Measurements from ENCODE around the gene TRIM54.
"Not testable (repeated sequence)": the region's sequence is repeated elsewhere in the genome, so short reads cannot be mapped to it uniquely, and the experiment has no call there.

TRIM54 gene

GRCh38 chr2:27296481-27296880 is 14.3 kb downstream of the TRIM54 start:
- DNase-seq (ENCODE audit: extremely low read depth, low read depth): no peak
- TF ChIP-seq, protein P1, sequence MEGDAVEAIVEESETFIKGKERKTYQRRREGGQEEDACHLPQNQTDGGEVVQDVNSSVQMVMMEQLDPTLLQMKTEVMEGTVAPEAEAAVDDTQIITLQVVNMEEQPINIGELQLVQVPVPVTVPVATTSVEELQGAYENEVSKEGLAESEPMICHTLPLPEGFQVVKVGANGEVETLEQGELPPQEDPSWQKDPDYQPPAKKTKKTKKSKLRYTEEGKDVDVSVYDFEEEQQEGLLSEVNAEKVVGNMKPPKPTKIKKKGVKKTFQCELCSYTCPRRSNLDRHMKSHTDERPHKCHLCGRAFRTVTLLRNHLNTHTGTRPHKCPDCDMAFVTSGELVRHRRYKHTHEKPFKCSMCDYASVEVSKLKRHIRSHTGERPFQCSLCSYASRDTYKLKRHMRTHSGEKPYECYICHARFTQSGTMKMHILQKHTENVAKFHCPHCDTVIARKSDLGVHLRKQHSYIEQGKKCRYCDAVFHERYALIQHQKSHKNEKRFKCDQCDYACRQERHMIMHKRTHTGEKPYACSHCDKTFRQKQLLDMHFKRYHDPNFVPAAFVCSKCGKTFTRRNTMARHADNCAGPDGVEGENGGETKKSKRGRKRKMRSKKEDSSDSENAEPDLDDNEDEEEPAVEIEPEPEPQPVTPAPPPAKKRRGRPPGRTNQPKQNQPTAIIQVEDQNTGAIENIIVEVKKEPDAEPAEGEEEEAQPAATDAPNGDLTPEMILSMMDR (IDR thresholded peaks at IDR 0.05; ENCODE audit: low read depth, low read length, missing control alignments): no peak
- no peak overlapping the region for H3K4me3 ChIP-seq (replicated peaks; ENCODE audit: low read depth, low read length)

DNA sequence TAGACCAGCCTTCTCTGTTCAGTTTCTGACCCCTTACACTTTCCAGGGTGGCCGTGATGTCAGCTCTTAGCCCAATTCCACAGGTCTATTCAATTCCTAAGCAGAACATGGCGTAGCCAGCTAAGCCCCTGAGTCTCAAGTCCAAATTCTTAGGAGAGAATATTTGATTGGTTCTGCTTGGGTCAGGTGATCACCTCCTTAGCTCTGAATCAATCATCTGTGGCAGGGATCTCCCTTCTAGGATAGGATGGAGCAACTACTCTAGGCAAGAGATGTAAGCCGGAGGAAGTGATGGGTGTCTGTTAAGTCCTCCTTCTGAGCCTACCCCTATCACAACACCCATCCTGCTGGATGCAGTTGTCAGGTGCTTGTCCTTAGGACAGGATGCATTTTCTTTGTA is 15.0 kb downstream of the TRIM54 start:
- TF ChIP-seq, protein P1 (IDR thresholded peaks at IDR 0.05; ENCODE audit: low read depth, low read length, missing control alignments): no peak

GRCh38 chr2:27298391-27299080 is 16.3 kb downstream of the TRIM54 start:
- DNase-seq (ENCODE audit: extremely low read depth, low read depth): no peak
- no peak overlapping the region for H3K4me3 ChIP-seq (replicated peaks; ENCODE audit: low read depth, low read length)
- TF ChIP-seq, protein P1 (IDR thresholded peaks at IDR 0.05; ENCODE audit: low read depth, low read length, missing control alignments): no peak

More for the DNA sequence above, 15.0 kb downstream of the TRIM54 start:
- DNase-seq (ENCODE audit: extremely low read depth, low read depth): no peak
- H3K4me3 ChIP-seq (replicated peaks; ENCODE audit: low read depth, low read length): no peak overlapping the region

DNA sequence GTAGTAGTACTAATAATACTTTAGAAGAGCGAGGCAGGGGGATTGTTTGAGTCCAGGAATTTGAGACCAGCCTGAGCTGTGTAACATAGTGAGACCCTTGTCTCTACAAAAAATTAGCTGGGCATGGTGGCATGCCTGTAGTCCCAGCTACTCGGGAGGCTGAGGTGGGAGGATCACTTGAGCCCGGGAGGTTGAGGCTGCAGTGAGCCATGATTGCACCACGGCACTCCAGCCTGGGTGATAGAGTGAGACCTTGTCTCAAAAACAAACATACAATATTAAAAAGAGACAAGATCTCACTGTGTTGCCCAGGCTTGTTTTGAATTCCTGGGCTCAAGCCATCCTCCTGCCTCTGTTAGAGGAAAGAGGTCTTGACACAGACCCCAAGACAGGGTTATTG is 18.4 kb downstream of the TRIM54 start:
- not testable (repeated sequence) for H3K4me3 ChIP-seq (replicated peaks; ENCODE audit: low read depth, low read length); DNase-seq (ENCODE audit: extremely low read depth, low read depth)

DNA sequence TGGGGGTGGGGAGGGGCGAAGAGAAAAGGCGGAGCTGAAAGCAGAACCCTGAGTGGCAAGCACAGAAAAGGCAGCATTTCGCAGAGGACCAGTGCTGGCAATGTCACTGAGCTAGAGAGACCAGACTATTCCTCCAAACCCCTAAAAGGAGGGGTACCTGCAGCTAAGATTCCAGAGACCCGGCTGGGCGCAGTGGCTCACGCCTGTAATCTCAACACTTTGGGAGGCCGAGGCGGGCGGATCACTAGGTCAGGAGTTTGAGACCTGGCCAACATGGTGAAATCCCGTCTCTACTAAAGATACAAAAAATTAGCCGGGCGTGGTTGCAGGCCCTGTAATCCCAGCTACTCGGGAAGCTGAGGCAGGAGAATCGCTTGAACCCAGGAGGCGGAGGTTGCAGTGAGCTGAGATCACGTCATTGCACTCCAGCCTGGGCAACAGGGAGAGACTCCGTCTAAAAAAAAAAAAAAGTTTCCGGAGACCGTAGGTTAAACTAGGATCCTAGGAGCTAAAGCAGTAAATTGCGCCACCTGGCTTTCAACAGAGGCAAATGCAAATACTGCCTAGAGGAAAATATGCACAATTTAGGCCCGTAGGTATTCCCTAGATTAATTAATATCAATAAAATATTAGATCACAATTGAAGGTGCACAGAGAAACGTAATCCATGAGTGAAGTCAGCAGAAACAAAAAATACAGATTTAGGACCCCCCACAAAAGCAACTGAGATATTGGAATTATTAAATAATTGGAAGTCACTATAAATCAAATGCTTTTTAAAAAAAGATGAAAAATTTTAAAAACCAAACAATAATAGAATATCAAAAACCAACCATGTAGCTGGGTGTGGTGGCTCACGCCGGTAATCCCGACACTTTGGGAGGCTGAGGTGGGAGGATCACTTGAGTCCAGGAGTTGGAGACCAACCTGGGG is 21.1 kb downstream of the TRIM54 start:
- no peak overlapping the region for H3K4me3 ChIP-seq (replicated peaks; ENCODE audit: low read depth, low read length)
- TF ChIP-seq, protein P1 (IDR thresholded peaks at IDR 0.05; ENCODE audit: low read depth, low read length, missing control alignments): peak; percentile 82
- DNase-seq (ENCODE audit: extremely low read depth, low read depth): peak; percentile 56

- DNase-seq (ENCODE audit: extremely low read depth, low read depth): no peak
- no peak overlapping the region for H3K4me3 ChIP-seq (replicated peaks; ENCODE audit: low read depth, low read length)
- TF ChIP-seq, protein P1 (IDR thresholded peaks at IDR 0.05; ENCODE audit: low read depth, low read length, missing control alignments): no peak
Observed at GRCh38 chr2:27304488-27305240, 22.4 kb downstream of the TRIM54 start.
